GM19452 (cell line): ENCODE results near the gene RPL18A.

Source experiments
- ATAC-seq: cut with Tn5 transposase; IDR thresholded peaks from one replicate; pipeline ENCODE4 v1.9.1; 2021; ENCODE audit not compliant: unreplicated experiment

RPL18A gene

GRCh38 chr19:17908244-17908643, 48.5 kb downstream of the RPL18A start:
- no peak for ATAC-seq

- ATAC-seq, result no peak
These were observed 49.5 kb downstream of the RPL18A start for GRCh38 chr19:17909003-17909732.

GRCh38 chr19:17910791-17911360, 51.2 kb downstream of the RPL18A start:
- no peak for ATAC-seq
